HFFc6 (cell line): ENCODE data around the gene THSD4. TPM values are rescaled to one million over a fixed set of nuclear protein-coding genes. Genes with fewer than 3 reads are reported as not detected.

Experiments used
- DNase-seq: peaks from one replicate; pipeline ENCODE4 v3.0.0-alpha.2; 2018
- H3K27ac Mint-ChIP-seq: 2 replicates; pipeline ENCODE4 v1.8.0; 2020; ENCODE audit warnings: mild to moderate bottlenecking, mixed read lengths
- H3K27me3 Mint-ChIP-seq: 2 replicates; pipeline ENCODE4 v1.8.0; 2021; ENCODE audit warnings: mild to moderate bottlenecking, moderate library complexity, mixed read lengths; ENCODE audit not compliant: insufficient read depth
- H3K36me3 Mint-ChIP-seq: 2 replicates; pipeline ENCODE4 v1.8.0; 2021; ENCODE audit warnings: low read depth, mixed read lengths
- H3K4me1 Mint-ChIP-seq: 2 replicates; pipeline ENCODE4 v1.8.0; 2020; ENCODE audit warnings: low read depth, mixed read lengths
- H3K4me3 Mint-ChIP-seq: 2 replicates; pipeline ENCODE4 v1.8.0; 2020; ENCODE audit warnings: mild to moderate bottlenecking, moderate library complexity, mixed read lengths
- H3K9me3 Mint-ChIP-seq: 2 replicates; pipeline ENCODE4 v1.8.0; 2020; ENCODE audit warnings: mild to moderate bottlenecking, mixed read lengths
- total RNA-seq, 6 experiments: library from RNA; stranded (reverse); fragmentation: NEBNext Ultra II Directional; extraction: Animal tissue kit (Norgen Biotek cat#: 25700); gene quantifications; 2 replicates in 1 of 6; 3 replicates in 5 of 6; pipeline ENCODE4 v1.2.3, GENCODE V29; 2021
- TF ChIP-seq, protein P1 (sequence below): fragments of 200-600 bp; sonication (generic); IDR thresholded peaks from 2 replicates; pipeline ENCODE4 v1.5.0; 2021; ENCODE audit warnings: antibody characterized with exemption, mild to moderate bottlenecking

The THSD4 gene
- total RNA-seq, 6 experiments from 2014 or later: 32.7 to 39.1 (median 36.4) TPM

DNA sequence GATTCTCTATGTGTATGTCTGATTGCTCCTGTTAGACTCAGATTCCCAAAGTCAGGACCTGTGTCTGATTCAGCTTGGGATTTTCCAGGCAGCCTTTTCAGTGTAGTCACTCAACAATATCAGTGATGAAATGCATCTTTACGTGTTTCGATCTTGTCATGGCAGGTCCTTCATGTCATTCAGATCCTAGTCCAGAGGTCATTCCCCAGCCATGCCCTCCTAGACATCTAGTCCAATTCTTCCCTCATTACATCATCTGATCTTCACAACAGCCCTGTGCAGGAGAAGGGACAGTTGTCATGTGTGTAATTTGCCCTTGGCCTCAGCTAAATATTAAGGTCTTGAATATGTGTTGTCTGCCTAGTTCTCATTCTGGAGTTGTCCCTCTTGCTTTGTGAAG lies 541.9 kb downstream of the THSD4 start:
- H3K4me1 Mint-ChIP-seq: peaks cover 51% of the 10 kb centered on the region
- DNase-seq: no peak
- peaks cover 2% of the 10 kb centered on the region for H3K27me3 Mint-ChIP-seq
- H3K27ac Mint-ChIP-seq: no peak overlapping the region
- H3K9me3 Mint-ChIP-seq: no peaks in the 10 kb centered on the region
- H3K36me3 Mint-ChIP-seq: no peaks in the 10 kb centered on the region; the same call in 1 of the 2 replicates
- TF ChIP-seq, protein P1, sequence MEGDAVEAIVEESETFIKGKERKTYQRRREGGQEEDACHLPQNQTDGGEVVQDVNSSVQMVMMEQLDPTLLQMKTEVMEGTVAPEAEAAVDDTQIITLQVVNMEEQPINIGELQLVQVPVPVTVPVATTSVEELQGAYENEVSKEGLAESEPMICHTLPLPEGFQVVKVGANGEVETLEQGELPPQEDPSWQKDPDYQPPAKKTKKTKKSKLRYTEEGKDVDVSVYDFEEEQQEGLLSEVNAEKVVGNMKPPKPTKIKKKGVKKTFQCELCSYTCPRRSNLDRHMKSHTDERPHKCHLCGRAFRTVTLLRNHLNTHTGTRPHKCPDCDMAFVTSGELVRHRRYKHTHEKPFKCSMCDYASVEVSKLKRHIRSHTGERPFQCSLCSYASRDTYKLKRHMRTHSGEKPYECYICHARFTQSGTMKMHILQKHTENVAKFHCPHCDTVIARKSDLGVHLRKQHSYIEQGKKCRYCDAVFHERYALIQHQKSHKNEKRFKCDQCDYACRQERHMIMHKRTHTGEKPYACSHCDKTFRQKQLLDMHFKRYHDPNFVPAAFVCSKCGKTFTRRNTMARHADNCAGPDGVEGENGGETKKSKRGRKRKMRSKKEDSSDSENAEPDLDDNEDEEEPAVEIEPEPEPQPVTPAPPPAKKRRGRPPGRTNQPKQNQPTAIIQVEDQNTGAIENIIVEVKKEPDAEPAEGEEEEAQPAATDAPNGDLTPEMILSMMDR: no peak
- no peak overlapping the region for H3K4me3 Mint-ChIP-seq

DNA sequence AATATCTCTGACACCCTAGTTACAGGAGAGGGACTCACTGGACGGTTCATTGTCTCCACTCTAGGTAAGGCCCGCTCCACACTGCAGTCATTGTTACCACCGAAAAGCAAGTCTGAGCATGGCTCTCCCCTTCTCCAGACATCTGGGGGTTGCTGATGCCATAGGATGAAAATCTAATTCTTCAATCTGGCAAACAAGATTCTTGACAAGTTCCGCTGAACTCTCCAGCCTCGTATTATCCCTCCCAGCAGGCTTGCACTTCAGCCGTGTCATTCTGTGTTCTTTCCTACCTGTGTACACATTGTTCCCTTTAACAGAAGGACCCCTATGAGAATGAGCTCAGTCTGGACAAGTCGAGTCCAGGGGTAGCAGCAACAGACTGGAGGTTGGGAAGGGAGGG lies 542.8 kb downstream of the THSD4 start:
- TF ChIP-seq, protein P1: no peak
- H3K4me1 Mint-ChIP-seq: peaks cover 53% of the 10 kb centered on the region
- no peak overlapping the region for H3K27ac Mint-ChIP-seq
- H3K36me3 Mint-ChIP-seq: no peaks in the 10 kb centered on the region; the same call in 1 of the 2 replicates
- H3K4me3 Mint-ChIP-seq: no peak overlapping the region
- DNase-seq: no peak
- H3K9me3 Mint-ChIP-seq: no peaks in the 10 kb centered on the region
- H3K27me3 Mint-ChIP-seq: peaks cover 2% of the 10 kb centered on the region

DNA sequence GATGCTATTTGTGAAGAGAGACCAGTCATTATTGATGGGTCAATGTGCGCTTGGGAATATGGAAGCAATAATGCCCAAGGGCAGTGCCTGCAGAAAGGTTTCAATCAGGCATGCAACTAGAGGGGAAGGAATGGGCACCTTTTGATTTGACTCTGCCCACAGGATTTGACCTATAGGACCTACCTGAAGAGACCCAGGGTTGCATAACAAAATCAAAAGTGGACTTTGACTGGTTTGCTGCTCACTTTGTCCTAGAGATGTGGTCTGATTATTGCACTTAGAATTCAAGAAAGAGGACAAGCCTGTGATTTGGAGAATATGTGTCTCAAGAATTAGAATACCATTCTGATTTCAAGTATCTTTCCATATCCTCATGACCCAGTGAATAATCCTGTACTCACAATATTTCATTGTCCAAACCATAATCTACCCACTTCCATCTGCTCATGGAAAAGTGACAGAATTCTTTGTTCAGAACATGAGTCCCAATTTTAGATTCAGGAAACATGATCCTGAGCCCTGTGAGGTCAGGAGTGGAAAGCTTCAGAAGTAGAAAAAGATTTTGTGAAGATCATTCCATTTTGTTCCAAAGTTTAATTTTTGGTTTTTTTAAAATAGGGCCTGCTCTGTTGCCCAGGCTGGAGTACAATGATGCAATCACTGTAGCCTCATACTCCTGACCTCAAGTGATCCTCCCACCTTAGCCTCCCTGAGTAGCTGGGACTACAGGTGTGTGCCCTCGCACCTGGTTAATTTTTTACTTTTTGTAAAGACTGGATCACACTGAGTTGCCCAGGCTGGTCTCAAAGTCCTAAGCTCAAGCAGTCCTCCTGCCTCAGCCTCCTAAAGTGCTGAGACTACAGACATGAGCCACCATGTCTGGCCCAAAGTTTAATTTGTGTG lies 543.8 kb downstream of the THSD4 start:
- DNase-seq: no peak
- H3K27ac Mint-ChIP-seq: no peak overlapping the region
- peaks cover 43% of the 10 kb centered on the region for H3K4me1 Mint-ChIP-seq
- H3K9me3 Mint-ChIP-seq: no peaks in the 10 kb centered on the region
- TF ChIP-seq, protein P1: no peak
- peaks cover 2% of the 10 kb centered on the region for H3K27me3 Mint-ChIP-seq
- H3K36me3 Mint-ChIP-seq: no peaks in the 10 kb centered on the region; the same call in 1 of the 2 replicates
- H3K4me3 Mint-ChIP-seq: no peak overlapping the region

DNA sequence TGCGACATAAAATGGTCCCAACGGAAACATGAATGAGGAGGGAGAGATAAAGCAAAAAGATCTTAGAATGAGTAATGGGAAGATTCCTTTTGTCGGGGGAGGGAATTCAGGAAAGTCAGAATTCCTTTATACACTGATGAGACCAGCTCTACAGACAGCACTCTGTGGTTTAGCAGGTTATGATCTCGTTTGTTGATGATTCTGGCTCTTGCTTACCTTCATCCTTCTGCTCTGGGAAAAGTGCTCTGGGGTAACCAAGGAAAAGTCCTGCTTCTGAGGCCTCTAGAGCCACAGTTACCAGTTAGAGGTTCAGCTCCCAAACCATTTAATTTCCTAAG lies 544.4 kb downstream of the THSD4 start:
- DNase-seq: no peak
- Mint-ChIP-seq H3K4me1 (peaks cover 36% of the 10 kb centered on the region), H3K27ac (no peak overlapping the region), H3K27me3 (peaks cover 2% of the 10 kb centered on the region), H3K9me3 (no peaks in the 10 kb centered on the region), H3K36me3 (peaks cover 2% of the 10 kb centered on the region), H3K4me3 (no peak overlapping the region)
- TF ChIP-seq, protein P1: no peak

DNA sequence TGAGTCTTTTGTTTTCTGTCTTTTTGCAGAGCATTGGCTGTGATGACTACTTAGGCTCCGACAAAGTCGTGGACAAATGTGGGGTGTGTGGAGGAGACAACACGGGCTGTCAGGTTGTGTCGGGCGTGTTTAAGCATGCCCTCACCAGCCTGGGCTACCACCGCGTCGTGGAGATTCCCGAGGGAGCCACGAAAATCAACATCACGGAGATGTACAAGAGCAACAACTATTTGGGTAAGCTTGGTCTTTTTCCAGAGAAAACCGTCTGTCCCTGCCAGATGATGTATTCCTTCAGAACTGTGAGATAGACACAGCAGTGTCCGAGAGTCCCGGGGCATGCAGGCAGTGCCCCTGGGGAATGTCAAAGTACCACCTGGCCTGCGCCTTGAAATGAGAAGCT lies 545.2 kb downstream of the THSD4 start:
- peaks cover 10% of the 10 kb centered on the region for H3K36me3 Mint-ChIP-seq
- peaks cover 2% of the 10 kb centered on the region for H3K27me3 Mint-ChIP-seq
- no peaks in the 10 kb centered on the region; the same call in 1 of the 2 replicates for H3K9me3 Mint-ChIP-seq
- peaks cover 28% of the 10 kb centered on the region for H3K4me1 Mint-ChIP-seq
- DNase-seq: no peak
- no peak overlapping the region for H3K4me3 Mint-ChIP-seq
- TF ChIP-seq, protein P1: no peak
- H3K27ac Mint-ChIP-seq: no peak overlapping the region
